GM18870 (cell line): Measurements from ENCODE around the gene BUD31.
"Not testable (repeated sequence)": the region's sequence is repeated elsewhere in the genome, so short reads cannot be mapped to it uniquely, and the experiment has no call there.

ENCODE experiments used
- ATAC-seq: cut with Tn5 transposase; IDR thresholded peaks from one replicate; pipeline ENCODE4 v1.9.1; 2021; ENCODE audit warnings: moderate library complexity; ENCODE audit not compliant: unreplicated experiment

The BUD31 gene

DNA sequence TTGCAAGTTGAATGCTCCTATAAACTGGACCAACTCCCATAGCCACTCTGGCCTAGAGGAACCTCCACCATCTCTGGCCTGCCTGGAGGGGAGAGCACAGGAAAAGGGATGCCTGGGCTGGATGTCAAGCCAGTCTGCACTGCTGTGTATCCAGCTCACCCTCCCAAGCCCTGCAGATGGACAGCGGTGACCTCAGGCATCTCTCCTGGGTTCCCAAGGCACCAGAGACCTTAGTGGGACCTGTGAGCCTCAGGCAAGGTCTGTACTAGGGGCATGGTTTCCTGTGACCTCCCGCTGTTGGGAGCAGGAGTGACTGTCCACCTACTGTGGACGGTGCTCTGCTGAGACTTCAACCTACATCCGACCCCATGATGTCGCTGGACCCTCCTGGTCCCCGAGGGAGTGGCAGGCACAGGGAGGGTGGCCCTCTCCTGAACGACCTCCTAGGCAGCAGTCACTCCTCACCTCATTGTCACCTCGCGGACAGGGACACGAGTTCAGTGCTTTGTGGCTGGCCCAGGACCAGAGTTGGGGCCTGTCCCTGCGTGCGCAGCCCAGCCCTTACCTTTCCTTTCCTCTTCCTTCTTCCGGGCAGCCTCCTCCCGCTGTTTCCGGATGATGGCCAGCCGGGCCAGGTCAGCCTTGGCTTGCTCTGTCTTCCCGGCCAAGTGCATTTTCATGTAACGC lies 11.3 kb upstream of the BUD31 start:
- no peak for ATAC-seq

DNA sequence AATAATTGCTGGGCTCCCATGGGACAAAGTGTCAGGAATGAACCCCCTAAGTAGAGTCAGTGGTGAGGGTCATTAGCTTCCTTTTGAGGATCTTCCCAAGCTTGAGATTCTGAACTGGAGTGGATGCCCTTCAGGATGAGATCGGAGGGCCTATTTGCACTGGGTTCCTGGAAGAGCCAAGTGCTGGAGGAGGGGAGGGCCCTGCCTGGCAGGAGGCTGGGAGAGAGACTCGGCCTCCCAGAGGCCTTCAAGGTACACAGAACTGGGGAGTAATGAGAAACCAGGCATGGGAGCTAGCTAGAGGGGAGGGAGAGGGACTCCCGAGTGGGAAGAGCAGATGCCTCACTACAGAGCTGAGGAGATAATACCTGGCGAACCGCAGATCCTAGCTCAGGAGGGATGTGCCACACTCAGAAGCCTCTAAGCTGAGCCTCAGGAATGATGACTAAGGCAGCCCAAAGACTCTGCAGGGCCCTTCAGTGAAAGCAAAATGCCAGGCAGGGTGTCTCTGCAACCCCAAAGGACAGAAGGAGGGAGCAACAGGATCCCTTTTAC lies 9.8 kb upstream of the BUD31 start:
- ATAC-seq, result no peak

DNA sequence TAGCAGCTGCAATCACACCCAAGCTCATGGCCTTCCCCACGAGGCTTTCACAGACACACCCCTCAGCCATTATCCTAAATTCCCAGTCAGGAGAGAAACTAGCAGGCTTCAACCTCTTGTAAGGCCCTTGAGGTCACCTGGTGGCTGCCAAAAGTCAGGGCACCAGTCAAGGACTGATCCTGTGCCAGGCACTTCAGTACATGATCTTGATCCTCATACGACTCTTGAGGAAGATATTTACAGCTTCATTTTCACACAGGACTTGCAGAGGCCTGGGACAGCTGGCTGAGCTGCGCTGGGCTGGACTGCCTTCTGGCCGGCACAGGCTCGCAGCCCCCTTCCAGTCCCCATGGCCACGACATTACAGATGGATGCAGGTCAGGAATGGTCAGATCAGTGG lies 9.2 kb upstream of the BUD31 start:
- no peak for ATAC-seq

DNA sequence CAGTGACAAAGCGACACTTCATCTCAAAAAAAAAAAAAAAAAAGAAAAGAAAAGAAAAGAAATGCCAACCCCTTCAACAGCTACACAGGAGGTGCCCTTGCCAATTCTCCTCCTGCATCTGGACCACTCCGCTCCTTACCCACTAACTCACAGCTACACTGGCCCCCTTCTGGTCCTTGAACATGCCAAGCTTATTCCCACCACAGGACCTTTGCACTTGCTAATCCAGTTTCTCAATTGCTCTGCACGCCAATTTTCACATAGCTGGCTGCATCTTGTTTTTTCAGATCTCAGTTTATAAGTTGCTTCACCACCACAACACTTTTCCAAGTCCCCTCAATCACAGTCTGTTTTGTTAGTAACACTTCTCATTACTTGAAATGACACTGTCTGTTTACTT lies 5.9 kb upstream of the BUD31 start:
- ATAC-seq, result no peak

DNA sequence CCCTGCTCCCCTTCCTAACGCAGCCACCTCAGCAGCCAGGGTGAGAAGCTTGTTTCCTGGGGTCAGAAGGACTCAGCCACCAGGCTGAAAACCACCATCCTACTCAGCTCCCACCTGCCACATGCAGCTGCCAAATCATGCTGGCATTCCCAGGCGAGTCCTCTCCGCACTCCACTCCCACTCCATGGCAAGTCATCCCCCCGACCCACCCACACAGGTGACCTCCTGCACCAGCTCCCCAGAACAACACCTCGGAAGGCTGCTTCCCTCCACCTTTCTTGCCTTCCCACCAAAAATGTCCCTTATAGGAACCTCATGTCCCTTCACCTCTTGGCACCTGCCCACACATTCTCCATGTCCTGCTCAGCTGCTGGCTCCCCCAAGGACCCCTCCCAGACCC lies 5.0 kb upstream of the BUD31 start:
- no peak for ATAC-seq

- ATAC-seq, result no peak
Measured at GRCh38 chr7:99404235-99404976, 4.4 kb upstream of the BUD31 start.

GRCh38 chr7:99404977-99405320 lies 3.8 kb upstream of the BUD31 start:
- ATAC-seq, result no peak

DNA sequence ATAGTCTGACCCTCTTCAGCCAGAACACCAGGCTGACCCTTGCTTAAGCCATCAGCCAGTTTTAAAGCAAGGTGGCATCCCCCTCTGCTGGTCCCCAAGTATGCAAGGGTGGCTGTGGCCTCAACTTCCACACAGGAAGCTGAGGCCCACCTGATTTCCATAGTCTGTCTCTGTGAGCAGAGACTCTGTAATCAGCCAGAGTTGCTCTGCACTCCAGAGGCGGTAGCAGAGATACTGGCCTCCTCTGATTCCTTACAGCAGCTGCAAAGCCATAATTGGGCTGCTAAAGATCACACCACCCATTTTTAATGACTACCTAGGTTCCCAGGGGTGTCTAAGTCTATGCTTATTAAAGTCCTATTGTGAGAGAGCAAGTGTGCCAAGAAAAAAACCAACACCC lies 2.2 kb upstream of the BUD31 start:
- no peak for ATAC-seq

DNA sequence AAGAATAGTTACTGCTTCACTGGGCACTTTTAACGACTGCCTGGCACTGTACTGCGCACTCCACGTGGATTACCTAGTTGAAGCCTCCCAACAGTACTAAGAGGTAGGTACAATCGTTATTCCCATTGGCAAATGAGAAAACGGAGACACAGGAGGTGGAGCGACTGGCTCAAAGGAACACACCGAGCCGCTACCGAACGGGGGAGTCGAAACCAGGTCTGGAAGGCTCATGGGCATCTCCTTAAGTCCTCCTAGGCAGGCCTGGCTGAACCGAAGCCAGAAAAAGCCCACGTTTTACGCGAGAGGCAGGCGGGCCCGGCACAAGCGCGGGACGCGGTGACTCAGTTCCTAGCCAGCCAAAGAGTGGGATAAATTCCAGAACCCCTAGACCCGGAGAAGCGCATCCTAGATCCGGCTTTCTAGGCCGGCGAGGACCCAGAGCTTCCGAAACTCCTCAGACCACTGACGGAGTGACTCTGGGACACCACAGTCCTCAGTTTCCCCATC lies 844 bp upstream of the BUD31 start:
- peak; percentile 18 for ATAC-seq

GRCh38 chr7:99409192-99409572 lies 413 bp downstream of the BUD31 start:
- ATAC-seq, result no peak

DNA sequence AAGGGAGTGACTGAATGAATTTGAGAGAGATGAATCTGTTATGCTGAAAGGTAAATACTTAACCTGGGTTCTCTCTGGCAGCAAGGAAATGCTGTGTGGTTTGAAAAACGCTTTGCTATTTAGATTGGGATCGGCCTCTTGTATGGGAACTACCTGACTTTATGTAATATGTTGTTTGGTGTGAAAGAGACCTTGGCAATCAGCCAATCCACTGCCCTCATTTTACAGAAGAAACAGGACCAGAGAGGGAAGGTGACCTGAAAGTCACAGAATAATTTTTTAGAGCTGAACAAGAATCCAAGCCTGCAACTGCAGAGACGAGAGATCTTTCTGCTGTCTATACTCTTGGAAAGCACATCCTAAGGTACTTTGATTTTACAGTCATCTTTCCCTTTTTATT lies 1.0 kb downstream of the BUD31 start:
- no peak for ATAC-seq

- no peak for ATAC-seq
Measured at GRCh38 chr7:99410635-99411034, 1.9 kb downstream of the BUD31 start.

DNA sequence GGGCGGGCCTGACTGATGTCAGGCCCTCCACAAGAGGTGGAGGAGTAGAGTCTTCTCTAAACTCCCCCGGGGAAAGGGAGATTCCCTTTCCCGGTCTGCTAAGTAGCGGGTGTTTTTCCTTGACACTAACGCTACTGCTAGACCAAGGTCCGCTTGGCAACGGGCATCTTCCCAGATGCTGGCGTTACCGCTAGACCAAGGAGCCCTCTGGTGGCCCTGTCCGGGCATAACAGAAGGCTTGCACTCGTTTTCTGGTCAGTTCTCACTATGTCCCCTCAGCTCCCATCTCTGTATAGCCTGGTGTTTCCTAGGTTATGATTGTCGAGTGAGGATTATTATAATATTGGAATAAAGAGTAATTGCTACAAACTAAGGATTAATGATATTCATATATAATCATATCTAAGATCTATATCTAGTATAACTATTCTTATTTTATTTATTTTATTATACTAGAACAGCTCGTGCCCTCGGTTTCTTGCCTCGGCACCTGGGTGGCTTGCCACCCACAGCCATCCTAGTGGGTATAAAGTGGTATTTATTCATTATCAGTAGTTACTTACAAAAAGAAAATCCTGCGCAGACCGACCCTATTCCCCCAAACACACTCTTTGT lies 6.9 kb downstream of the BUD31 start:
- ATAC-seq, result not testable (repeated sequence)

DNA sequence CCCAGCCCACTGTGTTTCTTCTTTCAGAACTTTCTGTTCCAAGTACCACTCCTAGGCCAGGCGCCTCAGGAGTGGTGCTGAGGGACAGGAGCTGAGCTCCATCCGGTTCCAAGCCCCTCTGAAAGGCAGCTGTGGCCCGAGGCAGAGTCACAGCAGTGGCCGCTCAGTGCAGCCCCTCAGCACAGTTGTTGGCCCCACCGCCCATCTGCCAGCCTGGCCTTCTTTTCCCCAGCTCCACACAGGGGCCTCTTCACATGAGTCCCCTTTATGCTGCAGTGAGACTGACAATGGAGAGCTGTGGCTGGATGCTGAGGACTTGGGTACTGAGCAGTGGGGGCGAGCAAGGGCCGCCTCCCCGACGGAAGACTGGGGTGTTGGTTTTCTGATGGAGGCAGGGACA lies 9.5 kb downstream of the BUD31 start:
- no peak for ATAC-seq

GRCh38 chr7:99419323-99420021 lies 10.7 kb downstream of the BUD31 start:
- no peak for ATAC-seq

- no peak for ATAC-seq
Measured at GRCh38 chr7:99420213-99420612, 11.4 kb downstream of the BUD31 start.

GRCh38 chr7:99420986-99421385 lies 12.2 kb downstream of the BUD31 start:
- no peak for ATAC-seq

GRCh38 chr7:99422186-99422585 lies 13.4 kb downstream of the BUD31 start:
- no peak for ATAC-seq

GRCh38 chr7:99422625-99423024 lies 13.9 kb downstream of the BUD31 start:
- no peak for ATAC-seq

DNA sequence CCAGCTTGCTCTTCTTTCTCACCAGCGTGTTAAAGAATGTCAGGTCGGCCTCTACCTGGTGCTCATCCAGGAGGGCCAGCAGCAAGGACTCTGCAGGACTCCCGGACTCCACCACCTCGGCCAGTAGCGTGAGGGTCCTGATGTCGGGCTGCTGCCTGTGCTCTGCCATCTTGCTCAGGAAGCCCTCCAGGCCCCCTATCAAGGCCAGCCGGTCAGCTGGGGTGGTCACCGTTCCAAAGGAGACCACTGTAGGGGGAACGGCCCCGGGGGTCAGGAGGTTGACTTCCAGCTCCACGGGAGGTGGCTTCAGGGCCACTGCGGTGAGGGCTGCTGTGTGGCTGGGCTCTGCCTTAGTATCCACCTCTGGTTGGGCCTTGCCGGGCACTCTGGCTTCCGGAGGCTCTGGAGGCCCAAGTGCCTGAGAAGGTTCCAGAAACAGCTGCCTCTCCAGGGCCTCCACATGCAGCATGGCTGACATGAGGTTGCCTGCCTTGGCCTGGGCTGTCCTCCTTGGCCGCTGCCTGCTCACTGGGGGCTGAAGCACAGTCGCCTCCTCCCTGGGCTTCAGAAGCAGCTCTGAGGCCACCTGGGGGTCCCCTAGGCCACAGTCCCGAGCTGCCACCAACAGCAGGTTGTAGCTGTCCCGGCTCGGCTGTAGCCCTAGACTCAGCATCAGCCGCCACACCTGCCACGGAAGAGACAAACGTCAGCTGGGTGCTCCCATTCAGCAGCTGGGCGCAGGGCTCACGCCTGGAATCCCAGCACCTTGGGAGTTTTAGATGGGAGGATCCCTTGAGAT lies 16.4 kb downstream of the BUD31 start:
- no peak for ATAC-seq
